ENCODE measurements around the gene MEGF6. TPM values are rescaled to one million over a fixed set of nuclear protein-coding genes. Genes with fewer than 3 reads are reported as not detected.

Gene MEGF6
- total RNA-seq, 8 experiments from 2014 or later, result 0.40 to 14.0 (median 2.0) TPM

DNA sequence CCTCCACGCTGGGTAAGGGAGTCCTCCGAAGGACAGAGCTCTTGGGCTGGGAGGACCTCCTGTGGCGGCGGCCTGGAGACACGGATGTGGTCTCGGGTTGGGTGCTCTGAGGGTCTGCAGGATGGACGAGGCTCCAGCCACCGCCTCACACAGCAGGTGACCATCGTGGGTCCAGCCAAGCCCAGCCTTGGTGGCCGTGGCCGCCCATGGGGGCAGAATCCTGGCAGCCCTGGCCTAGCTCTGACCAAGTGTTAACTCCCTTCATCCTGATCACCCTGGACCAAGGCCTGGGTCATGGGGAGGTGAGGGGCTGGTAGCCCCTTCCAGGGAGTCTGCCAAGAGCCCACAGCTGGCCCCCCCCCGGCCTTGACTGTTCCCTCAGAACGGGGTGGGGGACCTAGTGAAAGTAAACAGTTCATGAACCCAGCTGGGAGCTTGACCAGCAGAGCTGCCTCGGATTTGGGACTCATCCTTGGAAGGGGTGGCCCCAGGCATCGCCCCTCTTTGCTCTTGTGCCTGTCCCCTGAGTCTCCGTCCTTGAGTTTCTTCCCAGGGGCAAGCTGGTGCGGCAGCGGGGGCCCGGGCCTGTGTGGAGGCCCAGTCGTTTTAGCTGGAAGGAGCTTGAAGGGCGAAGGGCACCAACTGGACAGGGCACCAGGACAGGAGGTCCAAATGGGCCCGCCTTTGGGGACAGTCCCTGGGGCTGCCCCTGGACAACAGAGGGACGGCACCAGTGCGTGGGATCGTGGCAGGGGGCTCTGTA lies 139.0 kb downstream of the MEGF6 start:
- H3K27ac ChIP-seq, result peak overlapping the region; percentile 73 to 91
- no peak for ATAC-seq (replicated peaks in 6 of 8)
- no peak overlapping the region for H3K4me3 ChIP-seq
- in situ Hi-C loops (cut with MboI; ENCODE audit: low pct_unique_long_range_greater_than_20kb in 2 of 9, low sequenced_read_pairs in 9 of 9, unreplicated experiment in 9 of 9), result no loop called here
- WGBS, 10 experiments, result 48 to 100% (median 70%) methylated on average over 1 to 11 of the region's 25 CpGs; no CpG with 5 or more reads in 3 of the 10 experiments
- H3K4me1 ChIP-seq (replicated peaks in 1 of 2), result peaks cover 19 to 24% of the 10 kb centered on the region in 2 donors

DNA sequence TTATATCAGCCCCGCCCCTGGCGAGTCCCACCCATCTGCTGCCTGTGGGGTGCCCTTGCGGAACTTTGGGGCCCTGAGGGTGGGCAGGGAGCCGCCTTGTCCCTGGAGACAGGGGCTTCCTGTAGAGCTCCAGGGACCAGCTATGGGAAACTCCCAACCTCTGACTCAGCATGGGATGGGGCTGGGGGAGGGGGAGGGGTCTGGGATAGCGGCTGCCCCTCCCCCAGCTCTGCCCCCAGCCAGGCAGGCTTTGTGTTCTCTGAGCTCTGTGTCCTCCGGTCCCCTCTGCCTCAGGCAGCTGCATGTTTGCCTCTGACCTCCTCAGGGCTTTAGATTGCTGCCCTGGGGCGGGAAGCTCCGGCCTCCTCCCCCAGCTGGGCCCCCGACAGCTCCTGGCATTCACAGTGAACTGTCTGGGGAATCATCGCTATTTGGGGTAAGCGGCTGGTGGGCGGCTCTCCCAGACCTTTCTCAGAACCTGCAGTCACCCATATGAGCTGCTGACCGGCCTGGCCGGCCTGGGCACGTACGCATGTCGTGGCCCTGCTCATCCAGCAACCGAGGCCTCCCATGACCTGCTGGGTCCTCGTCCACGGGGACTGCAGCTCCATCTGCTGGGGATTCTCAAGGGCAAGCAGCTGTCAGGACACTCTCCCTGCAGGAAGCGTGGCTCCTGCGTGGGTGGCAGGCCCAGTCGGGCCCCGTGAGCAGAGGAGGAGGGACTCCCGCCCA lies 139.8 kb downstream of the MEGF6 start:
- WGBS, 10 experiments, result 6 to 20% (median 18%) methylated on average over 1 to 15 of the region's 25 CpGs; no CpG with 5 or more reads in 7 of the 10 experiments
- H3K4me3 ChIP-seq, result no peak overlapping the region
- H3K27ac ChIP-seq, result peak overlapping the region; percentile 73 to 91
- ATAC-seq (replicated peaks in 6 of 8), result peak; percentile 43 to 85 (median 84)
- peaks cover 19 to 24% of the 10 kb centered on the region in 2 donors for H3K4me1 ChIP-seq (replicated peaks in 1 of 2)
- in situ Hi-C loops (cut with MboI; ENCODE audit: low pct_unique_long_range_greater_than_20kb in 2 of 9, low sequenced_read_pairs in 9 of 9, unreplicated experiment in 9 of 9), result no loop called here

GRCh38 chr1:3470650-3471355 lies 140.5 kb downstream of the MEGF6 start:
- Histone ChIP-seq H3K4me3 (no peak overlapping the region), H3K4me1 (replicated peaks in 1 of 2) (peaks cover 22 to 26% of the 10 kb centered on the region in 2 donors), H3K27ac (peak overlapping the region; percentile 73 to 91)
- WGBS, 10 experiments, result 37 to 100% (median 83%) methylated on average over 2 to 6 of the region's 22 CpGs; no CpG with 5 or more reads in 7 of the 10 experiments
- in situ Hi-C loops (cut with MboI; ENCODE audit: low pct_unique_long_range_greater_than_20kb in 2 of 9, low sequenced_read_pairs in 9 of 9, unreplicated experiment in 9 of 9), result no loop called here
- no peak for ATAC-seq (replicated peaks in 6 of 8)

- ATAC-seq (replicated peaks in 6 of 8), result no peak
- no peak overlapping the region for H3K4me3 ChIP-seq
- peaks cover 25 to 27% of the 10 kb centered on the region in 2 donors for H3K4me1 ChIP-seq (replicated peaks in 1 of 2)
- H3K27ac ChIP-seq, result no peak overlapping the region
- WGBS, 10 experiments, result 91 to 95% methylated on average over 4 to 10 of the region's 17 CpGs; no CpG with 5 or more reads in 8 of the 10 experiments
- in situ Hi-C loops (cut with MboI; ENCODE audit: low pct_unique_long_range_greater_than_20kb in 2 of 9, low sequenced_read_pairs in 9 of 9, unreplicated experiment in 9 of 9), result no loop called here
Observed at GRCh38 chr1:3469849-3470649, 141.3 kb downstream of the MEGF6 start.

GRCh38 chr1:3469104-3469848 lies 142.0 kb downstream of the MEGF6 start:
- Histone ChIP-seq H3K4me3 (no peak overlapping the region), H3K4me1 (replicated peaks in 1 of 2) (peaks cover 25 to 27% of the 10 kb centered on the region in 2 donors), H3K27ac (no peak overlapping the region)
- 86 to 97% (median 91%) methylated on average over 5 to 6 of the region's 31 CpGs; no CpG with 5 or more reads in 7 of the 10 experiments for WGBS, 10 experiments
- ATAC-seq (replicated peaks in 6 of 8), result no peak
- in situ Hi-C loops (cut with MboI; ENCODE audit: low pct_unique_long_range_greater_than_20kb in 2 of 9, low sequenced_read_pairs in 9 of 9, unreplicated experiment in 9 of 9), result no loop called here

GRCh38 chr1:3468236-3469103 lies 142.8 kb downstream of the MEGF6 start:
- ATAC-seq (replicated peaks in 6 of 8), result no peak
- in situ Hi-C loops (cut with MboI; ENCODE audit: low pct_unique_long_range_greater_than_20kb in 2 of 9, low sequenced_read_pairs in 9 of 9, unreplicated experiment in 9 of 9), result no loop called here
- peaks cover 25 to 27% of the 10 kb centered on the region in 2 donors for H3K4me1 ChIP-seq (replicated peaks in 1 of 2)
- no peak overlapping the region for H3K27ac ChIP-seq
- 84 to 100% (median 100%) methylated on average over 1 to 12 of the region's 34 CpGs; no CpG with 5 or more reads in 7 of the 10 experiments for WGBS, 10 experiments
- H3K4me3 ChIP-seq, result no peak overlapping the region

DNA sequence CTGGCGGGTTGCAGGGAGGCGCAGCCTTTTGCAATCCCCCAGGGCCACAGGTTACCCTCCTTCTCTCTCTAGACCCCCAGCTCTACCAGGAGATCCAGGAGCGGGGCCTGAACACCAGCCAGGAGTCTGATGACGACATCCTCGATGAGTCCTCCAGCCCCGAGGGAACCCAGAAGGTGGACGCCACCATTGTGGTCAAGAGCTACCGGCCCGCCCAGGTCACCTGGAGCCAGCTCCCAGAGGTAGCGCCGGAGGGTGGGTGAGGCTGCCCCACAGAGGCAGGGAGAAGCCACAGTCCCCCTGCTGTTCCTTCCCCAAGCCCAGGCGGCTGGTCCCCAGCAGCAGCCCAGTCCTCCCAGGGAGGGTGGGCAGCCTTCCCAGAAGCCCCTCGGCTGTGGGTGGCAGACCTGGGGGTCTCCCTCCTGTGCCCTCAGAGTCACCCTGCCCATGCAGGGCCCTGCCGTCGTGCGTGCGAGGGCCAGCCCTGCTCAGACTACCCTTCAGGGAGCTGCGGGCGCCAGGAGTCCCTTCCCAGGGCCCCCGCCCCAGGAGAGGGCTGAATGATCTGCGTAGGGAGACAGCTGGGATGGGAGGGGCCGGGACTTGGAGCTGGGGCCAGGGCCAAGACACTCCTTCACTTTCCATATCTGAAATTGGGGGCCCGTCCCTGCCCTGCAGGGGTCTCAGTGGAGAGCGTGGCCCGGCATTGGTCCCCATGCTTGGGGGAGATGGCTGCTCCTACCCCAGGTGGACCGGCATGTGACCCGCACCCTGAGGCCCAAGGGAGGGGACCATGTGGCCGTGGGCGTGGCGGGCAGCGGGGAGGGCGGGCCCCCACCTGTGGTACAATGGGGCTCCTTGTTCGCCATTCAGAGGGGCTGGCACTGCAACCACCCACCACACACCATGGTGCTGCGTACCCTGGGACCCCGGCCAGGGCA lies 143.9 kb downstream of the MEGF6 start:
- in situ Hi-C loops (cut with MboI; ENCODE audit: low pct_unique_long_range_greater_than_20kb in 2 of 9, low sequenced_read_pairs in 9 of 9, unreplicated experiment in 9 of 9), result no loop called here
- no peak overlapping the region for H3K4me3 ChIP-seq
- 80 to 100% (median 96%) methylated on average over 2 to 4 of the region's 35 CpGs; no CpG with 5 or more reads in 6 of the 10 experiments for WGBS, 10 experiments
- ATAC-seq (replicated peaks in 6 of 8), result peak in 2 of 8 experiments; percentile 39 to 65
- H3K27ac ChIP-seq, result no peak overlapping the region
- H3K4me1 ChIP-seq (replicated peaks in 1 of 2), result peaks cover 20 to 24% of the 10 kb centered on the region in 2 donors

GRCh38 chr1:3466366-3467075 lies 144.8 kb downstream of the MEGF6 start:
- Histone ChIP-seq H3K4me1 (replicated peaks in 1 of 2) (peaks cover 11 to 15% of the 10 kb centered on the region in 2 donors), H3K4me3 (no peak overlapping the region), H3K27ac (no peak overlapping the region)
- WGBS, 10 experiments, result 60 to 100% (median 90%) methylated on average over 2 to 6 of the region's 16 CpGs; no CpG with 5 or more reads in 3 of the 10 experiments
- in situ Hi-C loops (cut with MboI; ENCODE audit: low pct_unique_long_range_greater_than_20kb in 2 of 9, low sequenced_read_pairs in 9 of 9, unreplicated experiment in 9 of 9), result no loop called here
- no peak for ATAC-seq (replicated peaks in 6 of 8)

- in situ Hi-C loops (cut with MboI; ENCODE audit: low pct_unique_long_range_greater_than_20kb in 2 of 9, low sequenced_read_pairs in 9 of 9, unreplicated experiment in 9 of 9), result no loop called here
- H3K4me3 ChIP-seq, result no peak overlapping the region
- peaks cover 6 to 9% of the 10 kb centered on the region in 2 donors for H3K4me1 ChIP-seq (replicated peaks in 1 of 2)
- ATAC-seq (replicated peaks in 6 of 8), result peak in 1 of 8 experiments; percentile 18
- 80 to 90% (median 85%) methylated on average over 2 to 13 of the region's 17 CpGs; no CpG with 5 or more reads in 4 of the 10 experiments for WGBS, 10 experiments
- H3K27ac ChIP-seq, result no peak overlapping the region
Observed at GRCh38 chr1:3465935-3466321, 145.4 kb downstream of the MEGF6 start.

All from motor neuron (in vitro differentiated cells).